Measurements from ENCODE around the gene ZDHHC9. TPM values are rescaled to one million over a fixed set of nuclear protein-coding genes. Genes with fewer than 3 reads are reported as not detected.
"Not testable (repeated sequence)": the region's sequence is repeated elsewhere in the genome, so short reads cannot be mapped to it uniquely, and the experiment has no call there.

Gene ZDHHC9
- 10 to 100 TPM; 14.4 to 22.1 TPM for total RNA-seq
- long read RNA-seq, full-length matches to known transcripts, result 14 of 24 reads
- long read RNA-seq, partial matches to known transcripts, result 6 of 24 reads
- long read RNA-seq, other reads (novel, unspliced or antisense), result 4 of 24 reads

GRCh38 chrX:129843459-129844306, at the start of gene ZDHHC9:
TSS of gene ZDHHC9 (minus strand) at chrX:129843886. CDS start at chrX:129841945, 1,941 bp downstream.
- peak; percentile 88 for DNase-seq
- ATAC-seq, result peak; percentile 98 to 99
- intact Hi-C loops (cut with DNase I), result no loop called here

DNA sequence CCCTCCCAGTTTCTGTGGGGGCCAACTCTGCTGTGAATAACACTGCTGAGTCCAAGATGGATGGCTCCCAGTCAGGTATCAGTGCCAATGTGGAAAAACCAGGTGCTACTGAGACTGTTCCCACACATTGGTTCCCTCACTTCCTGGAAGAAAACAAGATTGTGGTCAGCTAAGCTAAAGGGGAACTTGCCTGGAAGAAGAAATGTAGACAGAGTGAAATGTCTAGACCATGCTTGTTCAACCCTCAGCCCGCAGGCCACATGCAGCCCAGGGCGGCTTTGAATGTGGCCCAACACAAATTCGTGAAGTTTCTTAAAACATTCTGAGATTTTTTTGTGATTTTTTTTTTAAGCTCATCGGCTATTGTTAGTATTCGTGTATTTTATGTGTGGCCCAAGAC, 33.7 kb upstream of the ZDHHC9 start:
- DNase-seq, result no peak
- intact Hi-C loops (cut with DNase I), result no loop called here
- no peak for ATAC-seq

- intact Hi-C loops (cut with DNase I), result no loop called here
- DNase-seq (no peak), ATAC-seq (no peak)
Observed at GRCh38 chrX:129876771-129877305, 33.2 kb upstream of the ZDHHC9 start.

DNA sequence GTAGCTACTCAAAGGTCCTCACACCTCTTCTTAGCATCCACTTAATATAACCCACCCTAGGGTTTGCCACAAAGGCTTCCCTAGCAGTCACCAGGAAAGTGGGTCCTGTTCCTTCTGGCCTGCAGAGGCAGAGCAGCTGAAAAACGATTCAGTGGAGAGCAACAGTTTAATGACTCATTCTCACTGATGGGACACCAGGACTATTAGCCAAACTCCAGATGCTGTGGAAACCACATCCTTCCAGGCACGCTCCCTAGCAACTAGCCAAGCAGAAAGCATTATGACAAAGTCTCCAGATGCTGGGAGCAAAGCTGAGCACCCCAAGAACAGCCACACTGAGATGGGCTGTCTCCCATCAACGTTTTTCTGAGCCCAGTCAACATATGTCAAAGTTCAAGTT, 32.0 kb upstream of the ZDHHC9 start:
- intact Hi-C loops (cut with DNase I), result no loop called here
- ATAC-seq, result no peak
- DNase-seq, result no peak

DNA sequence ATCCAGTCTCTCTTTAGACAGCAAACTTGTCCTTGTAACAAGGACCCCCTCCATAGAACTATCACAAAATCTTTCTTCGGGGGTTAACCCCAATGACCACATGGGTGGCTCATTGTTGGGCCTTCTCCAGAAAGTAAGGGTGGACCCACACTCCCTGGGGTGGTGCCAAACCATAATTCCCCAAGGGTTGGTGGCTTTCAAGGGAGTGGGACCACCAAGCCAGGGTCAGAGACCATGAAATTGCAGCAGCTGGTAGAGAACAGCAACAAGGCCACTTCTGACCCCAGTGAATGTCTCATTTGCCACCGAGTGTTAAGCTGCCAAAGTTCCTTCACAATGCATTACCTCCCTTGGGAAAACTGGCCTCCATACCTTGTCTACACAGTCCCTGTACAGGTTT, 28.8 kb upstream of the ZDHHC9 start:
- intact Hi-C loops (cut with DNase I), result no loop called here
- DNase-seq (no peak), ATAC-seq (no peak)

DNA sequence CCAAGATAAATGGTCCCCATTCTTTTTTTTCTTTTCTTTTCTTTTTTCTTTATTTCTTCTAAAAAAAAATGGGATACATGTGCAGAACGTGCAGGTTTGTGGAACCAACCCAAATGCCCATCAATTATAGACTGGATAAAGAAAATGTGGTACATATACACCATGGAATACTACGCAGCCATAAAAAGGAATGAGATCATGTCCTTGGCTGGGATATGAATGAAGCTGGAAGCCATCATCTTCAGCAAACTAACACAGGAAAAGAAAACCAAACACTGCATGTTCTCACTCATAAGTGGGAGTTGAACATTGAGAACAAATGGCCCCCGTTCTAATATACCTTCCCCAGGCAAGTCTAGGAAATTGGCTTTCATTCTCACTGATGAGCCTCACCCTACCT, 22.6 kb upstream of the ZDHHC9 start:
- DNase-seq, result not testable (repeated sequence)

DNA sequence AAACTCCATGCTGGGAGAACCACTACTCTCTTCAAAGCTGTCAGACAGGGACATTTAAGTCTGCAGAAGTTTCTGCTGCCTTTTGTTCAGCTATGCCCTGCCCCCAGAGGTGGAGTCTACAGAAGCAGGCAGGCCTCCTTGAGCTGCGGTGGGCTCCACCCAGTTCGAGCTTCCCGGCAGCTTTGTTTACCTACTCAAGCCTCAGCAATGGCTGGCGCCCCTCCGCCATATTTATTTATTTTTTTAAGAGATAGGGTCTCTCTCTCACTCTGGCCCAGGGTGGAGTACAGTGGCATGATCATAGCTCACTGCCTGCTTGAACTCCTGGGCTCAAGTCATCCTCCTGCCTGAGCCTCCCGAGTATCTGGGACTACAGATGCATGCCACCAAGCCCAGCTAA, 15.4 kb upstream of the ZDHHC9 start:
- intact Hi-C loops (cut with DNase I); ATAC-seq; DNase-seq: not testable (repeated sequence)

More for the DNA sequence above, 22.6 kb upstream of the ZDHHC9 start:
- ATAC-seq; intact Hi-C loops (cut with DNase I): not testable (repeated sequence)

DNA sequence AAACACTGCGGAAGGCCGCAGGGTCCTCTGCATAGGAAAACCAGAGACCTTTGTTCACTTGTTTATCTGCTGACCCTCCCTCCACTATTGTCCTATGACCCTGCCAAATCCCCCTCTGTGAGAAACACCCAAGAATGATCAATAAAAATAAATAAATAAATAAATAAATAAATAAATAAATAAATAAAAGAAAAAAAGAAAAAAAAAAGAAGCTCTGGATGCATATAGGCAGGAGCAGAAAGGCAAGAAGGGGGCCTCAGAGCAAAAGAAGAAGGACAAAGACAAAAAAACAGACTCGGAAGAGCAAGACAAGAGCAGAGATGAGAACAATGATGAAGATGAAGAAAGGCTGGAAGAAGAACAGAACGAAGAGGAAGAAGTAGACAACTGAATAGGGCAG, 8.1 kb upstream of the ZDHHC9 start:
- ATAC-seq; DNase-seq; intact Hi-C loops (cut with DNase I): not testable (repeated sequence)

- ATAC-seq, result no peak
- intact Hi-C loops (cut with DNase I), result no loop called here
- no peak for DNase-seq
Observed at GRCh38 chrX:129846716-129847115, 3.0 kb upstream of the ZDHHC9 start.

DNA sequence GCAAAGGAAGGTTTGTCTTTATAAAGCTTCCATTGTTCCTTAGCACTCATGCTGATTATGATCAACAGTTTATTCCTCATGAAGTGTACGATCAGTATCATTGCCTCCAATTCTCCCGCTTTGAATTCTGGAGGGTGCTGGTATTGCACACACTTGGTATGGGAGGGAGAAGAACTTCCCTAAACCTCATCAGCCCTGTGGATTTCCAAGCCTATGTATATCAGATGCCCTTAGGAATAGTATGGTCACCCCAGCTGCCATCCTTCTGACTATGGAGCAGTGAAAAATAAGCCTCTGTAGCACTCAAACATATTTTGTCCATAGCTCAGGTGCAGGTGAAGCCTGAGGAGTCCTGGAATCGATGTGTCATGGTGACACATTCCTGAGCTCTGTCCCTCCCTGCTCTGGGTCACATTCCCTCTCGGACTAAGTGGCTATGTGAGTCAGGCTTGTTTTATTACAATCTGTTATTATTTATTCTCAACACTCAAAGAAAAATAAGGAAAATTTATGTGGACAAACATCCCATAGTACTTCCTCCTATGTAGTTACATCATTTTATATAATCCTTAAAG, 2.0 kb upstream of the ZDHHC9 start:
- no peak for ATAC-seq
- DNase-seq, result no peak
- intact Hi-C loops (cut with DNase I), result no loop called here

DNA sequence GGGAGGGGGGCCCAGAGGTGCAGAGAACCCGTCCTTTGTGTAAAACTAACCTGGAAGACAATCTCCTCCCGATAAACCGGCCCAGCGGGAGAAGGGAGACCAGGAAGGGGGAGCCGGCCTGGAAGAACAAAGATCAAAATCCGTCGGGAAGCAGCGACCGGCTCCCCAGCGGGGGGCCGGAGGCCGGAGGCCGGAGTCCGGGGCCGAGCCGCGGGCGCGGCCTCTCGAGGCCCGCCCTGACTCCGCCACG, 552 bp downstream of the ZDHHC9 start:
- no peak for DNase-seq
- no peak for ATAC-seq
- intact Hi-C loops (cut with DNase I), result no loop called here

- peak; percentile 25 for DNase-seq
- peak; percentile 20 to 46 for ATAC-seq
- intact Hi-C loops (cut with DNase I), result no loop called here
Observed at GRCh38 chrX:129842510-129843208, 1.0 kb downstream of the ZDHHC9 start.

DNA sequence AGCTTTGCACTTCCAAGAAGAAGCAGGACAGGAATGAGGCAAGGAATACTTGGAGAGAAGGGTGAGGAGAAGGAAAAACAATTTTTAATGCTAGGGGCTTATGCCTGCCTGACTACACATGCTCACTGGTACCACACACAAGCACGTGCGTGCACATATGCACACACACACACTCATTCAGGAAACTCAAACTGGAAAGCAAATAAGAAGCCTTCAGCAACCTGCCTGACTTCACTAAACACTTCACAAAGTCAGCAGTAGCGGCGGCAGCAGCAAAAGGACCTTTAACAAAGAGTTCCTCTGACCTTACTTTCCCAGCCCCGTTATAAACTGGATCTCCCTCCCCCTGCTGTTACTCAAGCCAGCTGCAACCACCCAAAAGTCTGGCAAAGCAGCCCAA, 3.3 kb downstream of the ZDHHC9 start:
- DNase-seq (no peak), ATAC-seq (no peak)
- intact Hi-C loops (cut with DNase I), result no loop called here

DNA sequence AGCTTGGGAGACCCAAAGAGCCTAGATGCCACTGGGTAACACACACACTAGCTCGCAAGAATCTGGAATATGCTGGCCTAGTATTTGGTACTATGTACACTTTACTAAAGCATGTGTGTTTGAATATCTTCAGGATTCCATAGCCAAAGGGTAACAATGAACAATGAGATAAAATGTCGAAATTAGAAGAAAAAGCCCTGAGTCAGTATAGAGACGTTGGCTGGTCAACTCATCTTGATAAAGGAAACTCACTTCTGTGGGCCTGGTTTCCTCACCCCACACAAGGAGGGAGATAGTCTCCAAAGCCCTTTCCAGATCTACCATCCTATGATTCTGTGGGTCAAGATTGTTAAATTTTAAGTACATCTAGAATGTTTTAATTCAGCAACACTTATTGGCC, 6.9 kb downstream of the ZDHHC9 start:
- intact Hi-C loops (cut with DNase I), result no loop called here
- no peak for DNase-seq
- no peak for ATAC-seq

DNA sequence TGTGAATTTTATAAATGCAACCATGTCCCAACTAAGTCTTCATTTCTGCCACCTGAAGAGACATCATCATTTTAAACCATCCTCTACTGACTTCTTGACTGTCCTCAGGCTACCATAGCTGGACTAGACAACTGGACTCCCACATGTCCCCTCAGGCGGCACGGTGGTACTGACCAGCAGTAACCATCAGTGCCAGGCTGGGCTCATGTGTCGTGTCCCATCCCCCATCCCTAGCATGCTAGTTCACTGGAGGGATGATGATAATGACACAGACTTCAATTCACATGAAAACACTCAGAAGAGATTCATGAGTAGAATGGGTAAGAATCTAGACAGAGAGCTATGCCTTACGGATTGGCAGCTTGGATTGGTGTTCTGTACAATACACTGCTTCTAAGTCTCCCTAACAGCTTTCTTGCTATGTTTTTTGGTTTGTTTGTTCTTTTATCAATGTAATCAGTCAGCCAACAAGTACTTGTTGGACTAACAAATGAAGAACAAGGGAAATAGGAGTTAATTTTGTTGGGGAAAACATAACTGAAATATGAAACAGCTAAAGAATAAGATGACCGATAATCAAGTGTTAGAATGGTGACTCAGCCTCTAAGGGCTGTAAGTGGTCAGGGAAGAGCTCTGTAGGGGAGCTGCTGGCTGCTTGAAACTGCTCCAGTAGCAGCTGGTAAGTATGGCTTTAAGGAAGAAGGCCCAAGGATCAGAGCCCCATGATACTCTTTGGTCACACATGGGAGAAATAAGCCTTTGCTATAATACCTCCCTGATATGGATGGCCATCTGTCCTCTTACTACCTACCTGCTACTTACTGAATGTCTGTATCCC, 10.3 kb downstream of the ZDHHC9 start:
- peak in 1 of 2 donors; percentile 68 for ATAC-seq
- intact Hi-C loops (cut with DNase I), result no loop called here

GRCh38 chrX:129831091-129831885, 12.4 kb downstream of the ZDHHC9 start:
- DNase-seq (no peak), ATAC-seq (peak in 1 of 2 donors; percentile 34)
- intact Hi-C loops (cut with DNase I), result no loop called here

More for the DNA sequence above, 10.3 kb downstream of the ZDHHC9 start:
- no peak for DNase-seq

DNA sequence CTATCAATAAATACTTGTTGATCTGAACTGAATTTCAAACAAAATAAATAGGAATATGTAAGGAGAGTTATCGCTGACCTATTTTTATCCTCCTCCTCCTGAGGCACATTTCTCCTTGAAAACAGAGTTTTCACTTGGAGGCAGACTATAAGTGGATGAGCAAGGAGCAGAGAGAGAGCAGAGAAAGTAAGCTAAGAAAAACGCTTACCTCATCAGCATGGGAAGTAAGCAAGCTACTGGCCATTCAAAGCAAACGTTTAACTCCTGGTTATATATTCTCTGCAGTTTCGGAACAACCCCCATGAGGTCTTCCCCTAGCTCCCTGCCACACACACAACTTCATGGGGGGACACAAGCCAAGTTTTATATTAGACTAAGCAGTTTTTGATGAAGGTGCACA, 13.2 kb downstream of the ZDHHC9 start:
- no peak for ATAC-seq
- DNase-seq, result no peak
- intact Hi-C loops (cut with DNase I), result no loop called here
